HG03354 (cell line): ENCODE results near the gene PPOX.

Experiments used
- ATAC-seq: cut with Tn5 transposase; IDR thresholded peaks from one replicate; pipeline ENCODE4 v1.9.1; 2021; ENCODE audit warnings: mild to moderate bottlenecking; ENCODE audit not compliant: unreplicated experiment, poor library complexity, severe bottlenecking

PPOX gene

DNA sequence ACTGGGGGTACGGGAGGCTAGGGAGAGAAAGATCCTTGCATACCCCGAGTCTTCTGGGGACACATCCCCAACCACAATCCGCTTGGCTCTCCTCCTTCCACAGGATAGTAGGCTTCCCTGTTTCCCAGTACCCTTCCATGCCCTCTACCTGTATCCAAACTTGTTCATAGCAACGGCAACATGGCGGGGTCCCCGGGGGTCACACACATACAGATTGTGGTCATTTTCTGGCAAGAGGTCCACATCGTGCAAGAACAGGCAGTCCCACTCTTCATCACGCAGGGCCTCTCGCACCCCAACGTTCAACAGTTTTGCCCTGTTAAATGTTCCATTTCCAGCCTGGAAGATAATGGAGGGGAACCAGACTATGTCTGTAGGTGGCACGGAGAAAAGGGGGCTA lies 7.5 kb downstream of the PPOX start:
- no peak for ATAC-seq

DNA sequence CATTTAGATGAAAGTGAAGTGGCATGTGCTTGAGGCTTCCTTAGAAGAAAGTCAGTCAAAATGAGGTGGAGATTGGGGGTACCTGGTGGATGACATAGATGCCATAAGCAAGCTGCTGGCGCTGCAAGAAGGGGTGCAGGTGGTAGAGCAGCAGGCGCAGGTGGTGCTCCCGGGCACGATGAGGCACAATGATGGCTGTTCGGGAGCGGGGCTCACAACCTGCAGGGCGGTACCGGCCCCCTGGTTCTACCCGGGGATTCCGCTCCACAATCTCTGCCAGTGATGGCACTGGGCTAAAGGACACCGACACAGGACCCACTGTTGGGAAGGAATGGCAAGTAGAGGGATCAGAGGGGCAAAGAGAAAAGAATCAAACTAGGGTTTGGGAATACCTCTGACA lies 8.7 kb downstream of the PPOX start:
- ATAC-seq, result no peak

GRCh38 chr1:161175771-161176453 lies 9.7 kb downstream of the PPOX start:
- ATAC-seq, result no peak

- ATAC-seq, result no peak
Observed at GRCh38 chr1:161176468-161177111, 10.4 kb downstream of the PPOX start.

- peak; percentile 79 for ATAC-seq
Observed at GRCh38 chr1:161177112-161177935, 11.1 kb downstream of the PPOX start, which contains the start of gene B4GALT3. TSS of gene B4GALT3 (minus strand) at chr1:161177507. CDS start at chr1:161176060, 1,447 bp downstream.

- no peak for ATAC-seq
Observed at GRCh38 chr1:161177936-161178244, 11.7 kb downstream of the PPOX start.

DNA sequence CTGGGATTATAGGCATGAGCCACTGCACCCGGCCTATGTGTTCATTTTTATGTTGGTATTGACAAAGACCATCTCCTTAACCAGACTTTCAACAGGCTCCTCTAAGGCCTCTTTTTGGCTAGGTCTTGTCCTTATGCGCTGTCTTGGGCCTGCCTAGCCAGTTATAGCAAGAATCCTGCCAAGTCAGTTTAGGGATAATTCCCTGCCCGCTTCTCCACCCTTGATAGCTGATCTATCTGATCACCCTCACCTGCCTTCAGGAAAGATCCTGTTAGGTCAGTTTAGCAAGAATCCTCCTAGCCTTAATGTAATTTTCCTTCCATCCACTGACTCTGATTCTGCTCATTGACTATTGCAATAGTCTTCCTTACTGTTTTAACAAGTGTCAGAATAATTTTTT lies 13.5 kb downstream of the PPOX start:
- ATAC-seq, result no peak

DNA sequence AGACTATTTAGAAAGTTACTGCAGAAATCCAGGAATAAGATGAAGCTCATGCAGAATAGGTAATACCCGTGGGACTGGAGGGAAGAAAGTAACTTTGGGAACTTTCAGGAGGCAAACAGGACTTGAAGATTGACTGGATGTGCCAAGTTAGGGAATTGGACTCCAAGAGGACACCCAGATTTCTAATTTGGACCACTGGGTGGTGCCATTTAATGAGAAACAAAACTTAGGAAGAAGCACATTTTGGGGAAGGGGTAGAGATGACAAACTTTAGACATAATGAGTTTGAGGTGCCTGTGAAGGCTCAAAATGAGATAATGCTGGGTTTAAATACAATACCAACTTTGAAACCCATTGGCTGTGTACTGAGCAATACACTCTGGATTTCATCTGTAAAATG lies 14.4 kb downstream of the PPOX start:
- ATAC-seq, result no peak

- ATAC-seq, result peak; percentile 52
Observed at GRCh38 chr1:161182214-161182613, 16.0 kb downstream of the PPOX start.

DNA sequence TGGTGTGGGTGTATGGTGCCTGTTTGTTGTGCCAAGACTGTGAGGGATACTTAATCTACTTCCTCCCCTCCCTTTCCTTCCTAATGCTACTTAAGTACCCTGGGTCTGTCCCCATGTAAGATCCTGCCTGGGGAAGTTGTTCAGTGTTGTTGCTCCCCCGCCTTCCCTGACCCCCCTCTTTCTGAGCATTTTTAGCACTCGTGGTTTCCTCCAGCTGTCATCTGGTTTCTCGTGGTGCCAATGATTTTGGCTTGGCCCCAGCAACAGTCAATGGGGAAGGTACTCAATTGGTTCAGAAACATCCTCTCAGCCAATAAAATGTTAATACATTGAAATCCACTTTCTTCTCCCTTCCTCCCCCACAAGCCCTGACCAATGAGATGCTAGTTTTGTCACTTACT lies 19.1 kb downstream of the PPOX start:
- ATAC-seq, result peak; percentile 74

DNA sequence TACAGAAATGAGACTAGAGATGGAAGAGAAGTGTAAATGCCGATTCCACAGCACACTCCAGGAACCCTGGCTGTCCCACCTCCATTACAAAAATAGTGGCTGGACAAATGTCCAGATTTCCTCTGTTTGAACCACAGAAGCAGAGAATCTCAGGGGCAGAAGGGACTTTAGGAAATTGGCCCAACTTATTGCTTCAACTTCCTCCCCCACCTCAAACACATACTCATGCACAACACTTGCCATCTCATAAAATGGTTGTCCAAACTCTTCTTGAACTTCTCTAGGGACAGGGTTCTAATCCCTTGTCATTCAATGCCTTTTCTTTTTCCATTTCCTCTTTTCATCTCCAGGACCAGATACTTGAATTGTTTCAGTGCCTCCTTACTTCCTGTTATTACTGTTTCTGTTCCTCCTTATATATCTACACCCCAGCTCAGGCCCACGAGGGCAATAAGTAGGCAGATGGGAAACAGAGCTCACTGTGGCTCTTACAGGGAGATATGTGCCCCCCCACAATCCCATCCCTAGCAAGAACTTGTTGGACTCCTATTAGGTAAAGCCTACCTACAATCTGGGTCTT lies 19.6 kb downstream of the PPOX start:
- peak; percentile 25 for ATAC-seq

DNA sequence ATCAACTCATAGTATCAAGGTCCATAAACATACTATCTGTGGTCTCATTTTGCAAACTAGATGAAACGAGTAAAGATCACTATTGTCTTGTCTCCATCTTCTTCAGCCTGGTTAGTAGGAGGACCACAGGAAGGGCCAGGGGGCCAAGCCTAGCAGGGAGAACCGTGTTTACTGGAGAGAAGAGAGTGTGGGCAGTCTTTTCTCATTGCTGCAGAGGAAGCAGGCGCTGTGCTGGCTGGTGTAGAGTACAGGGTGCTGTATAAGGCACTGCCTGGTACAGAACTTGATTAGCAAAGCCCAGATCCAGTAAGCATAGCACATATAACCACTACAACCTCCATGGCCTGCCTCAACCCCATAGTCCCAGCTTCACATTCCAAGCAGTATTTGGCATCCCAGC lies 21.1 kb downstream of the PPOX start:
- no peak for ATAC-seq

GRCh38 chr1:161188381-161188780 lies 22.2 kb downstream of the PPOX start:
- no peak for ATAC-seq

DNA sequence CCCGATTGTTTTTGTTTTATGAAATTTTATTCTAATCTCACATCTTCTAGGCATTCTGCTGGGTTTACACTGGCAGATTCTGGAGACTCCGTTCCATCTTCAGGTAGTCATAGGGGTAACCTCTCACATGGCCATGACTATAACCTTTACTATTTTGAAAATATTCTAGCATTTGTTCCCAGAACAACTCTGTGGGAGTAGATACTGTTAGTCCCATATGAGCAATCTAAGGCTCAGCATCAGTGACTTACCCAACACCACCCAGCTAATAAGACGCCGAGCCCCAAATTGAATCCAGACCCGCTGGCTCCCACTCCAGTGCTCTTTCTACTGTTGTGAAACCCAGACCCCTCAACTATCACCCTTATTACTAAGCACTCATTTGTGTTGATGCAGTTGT lies 22.8 kb downstream of the PPOX start:
- ATAC-seq, result no peak

DNA sequence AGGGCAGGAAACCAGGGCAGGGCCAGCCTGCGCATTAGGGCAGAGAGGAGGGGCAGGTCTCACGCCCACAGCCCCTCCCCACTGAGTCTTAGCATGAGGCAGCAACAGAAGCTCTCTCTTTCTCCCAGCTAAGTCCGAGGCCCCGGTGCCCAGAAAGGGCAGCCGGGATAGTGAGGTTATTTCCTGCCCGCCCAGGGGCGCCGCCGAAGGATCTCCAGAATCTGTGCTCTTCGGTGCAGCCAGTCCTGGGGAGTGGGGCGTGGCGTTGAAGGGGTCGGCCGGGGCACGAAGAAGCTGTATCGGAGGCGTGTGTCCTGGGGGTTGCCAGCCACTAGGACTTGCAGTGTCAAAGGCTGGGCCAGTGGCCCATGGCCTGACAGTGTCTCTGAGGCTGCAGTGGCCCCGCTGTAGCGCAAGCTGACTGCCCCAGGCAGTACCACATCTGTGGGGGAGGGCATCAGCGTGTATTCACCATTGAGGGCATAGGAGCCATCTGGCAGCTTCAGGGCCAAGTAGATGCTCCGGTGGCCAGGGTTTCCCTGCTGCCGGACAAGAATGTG lies 24.8 kb downstream of the PPOX start:
- ATAC-seq, result no peak

GRCh38 chr1:161191971-161192370 lies 25.7 kb downstream of the PPOX start:
- ATAC-seq, result no peak

GRCh38 chr1:161192476-161193465 lies 26.5 kb downstream of the PPOX start:
- ATAC-seq, result peak; percentile 78

- ATAC-seq, result no peak
Observed at GRCh38 chr1:161193561-161194235, 27.5 kb downstream of the PPOX start.

DNA sequence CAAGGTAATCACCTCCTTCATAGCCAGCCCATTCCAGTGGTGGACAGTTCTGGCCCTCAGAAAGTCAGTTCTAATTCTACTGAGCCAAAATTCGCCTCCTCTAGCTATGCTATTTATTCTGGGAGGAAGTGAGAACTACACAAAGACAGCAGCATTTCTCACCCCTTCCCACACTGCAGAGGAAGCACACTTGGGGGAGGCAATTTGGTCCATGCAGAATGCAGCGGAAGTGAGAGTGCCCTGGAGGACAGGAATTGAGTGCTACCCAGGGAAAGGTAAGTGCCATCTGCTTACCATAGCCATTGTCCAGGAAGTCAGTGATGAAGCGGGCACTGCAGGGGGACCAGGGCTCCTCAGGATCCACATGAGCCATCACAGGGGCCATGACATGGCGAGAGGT lies 28.9 kb downstream of the PPOX start:
- ATAC-seq, result peak; percentile 47
